Uterus (tissue), 2 donors: ENCODE measurements around the gene LPCAT2.

Experiments
- CTCF ChIP-seq, 4 experiments: fragments of 200-600 bp in 2 of 4; fragments of 450-650 bp in 2 of 4; sonication (generic) in 2 of 4; IDR thresholded peaks; one replicate each; pipeline ENCODE4 v1.5.1; 2016 to 2019; ENCODE audit warnings: antibody characterized with exemption in 4 of 4, mild to moderate bottlenecking in 2 of 4, moderate library complexity in 1 of 4
- POLR2A ChIP-seq, 2 donors: fragments of 450-650 bp; IDR thresholded peaks; one replicate each; pipeline ENCODE4 v1.6.1; 2016; ENCODE audit warnings: antibody characterized with exemption in 2 of 2, mild to moderate bottlenecking in 1 of 2, moderate library complexity in 1 of 2

- TF ChIP-seq CTCF (IDR thresholded peaks at IDR 0.05): no peak
- TF ChIP-seq POLR2A (IDR thresholded peaks at IDR 0.05): no peak
These were observed 60.2 kb downstream of the LPCAT2 start for GRCh38 chr16:55569025-55569424.
